HL-60/S4 (cell line): ENCODE results near the gene CCN2.

ENCODE experiments used
- in situ Hi-C: fragments of 300-500 bp; cut with MboI; formaldehyde crosslinking; loops from 2 replicates; pipeline ENCODE4 v1.14.3; 2022; ENCODE audit warnings: low sequenced_read_pairs

CCN2 gene

DNA sequence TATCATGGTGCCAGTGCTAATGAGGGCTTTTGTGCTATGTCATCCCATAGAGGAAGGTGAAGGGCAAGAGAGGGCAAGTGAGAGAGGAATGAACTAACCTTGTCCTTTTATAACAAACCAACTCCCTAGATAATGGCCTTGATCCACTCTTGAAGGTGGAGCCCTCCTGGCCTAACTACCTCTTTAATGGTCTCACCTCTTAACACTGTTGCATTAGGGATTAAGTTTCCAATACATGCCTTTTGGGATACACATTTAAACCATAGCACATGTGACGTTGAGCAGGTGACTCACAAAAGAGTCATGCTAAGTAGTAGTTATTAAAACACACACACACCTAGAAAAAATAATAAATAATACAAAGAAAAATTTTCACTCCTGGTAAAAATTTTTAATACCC is 36.9 kb downstream of the CCN2 start:
- in situ Hi-C loops: loop anchor here (25.0 kb wide), 2 partner anchors 227 to 573 kb away; no protein-coding TSS in a partner anchor

DNA sequence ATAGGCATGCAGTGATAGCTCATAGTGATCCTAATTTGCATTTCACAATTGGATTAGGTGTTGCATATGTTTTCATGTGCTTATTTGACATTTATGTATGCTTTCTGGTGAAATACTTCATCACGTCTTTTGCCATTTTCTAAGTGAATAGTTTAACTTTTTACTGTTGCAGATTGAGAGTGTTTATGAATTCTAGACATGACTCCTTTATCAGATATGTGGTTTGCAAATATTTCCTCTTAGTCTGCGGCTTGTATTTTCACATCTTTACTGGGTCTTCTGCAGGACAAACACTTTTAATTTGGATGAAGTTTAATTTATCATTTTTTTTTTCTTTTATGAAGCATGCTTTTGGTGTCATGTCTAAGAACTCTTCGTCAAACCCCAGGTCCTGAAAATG is 39.2 kb downstream of the CCN2 start:
- in situ Hi-C loops: loop anchor here (25.0 kb wide), 2 partner anchors 225 to 575 kb away; no protein-coding TSS in a partner anchor

- in situ Hi-C loops: loop anchor here (25.0 kb wide), 2 partner anchors 224 to 576 kb away; no protein-coding TSS in a partner anchor
These were observed 40.2 kb downstream of the CCN2 start for GRCh38 chr6:131910956-131911355.

GRCh38 chr6:131910219-131910589 is 41.0 kb downstream of the CCN2 start:
- in situ Hi-C loops: loop anchor here (25.0 kb wide), 2 partner anchors 223 to 577 kb away; no protein-coding TSS in a partner anchor

DNA sequence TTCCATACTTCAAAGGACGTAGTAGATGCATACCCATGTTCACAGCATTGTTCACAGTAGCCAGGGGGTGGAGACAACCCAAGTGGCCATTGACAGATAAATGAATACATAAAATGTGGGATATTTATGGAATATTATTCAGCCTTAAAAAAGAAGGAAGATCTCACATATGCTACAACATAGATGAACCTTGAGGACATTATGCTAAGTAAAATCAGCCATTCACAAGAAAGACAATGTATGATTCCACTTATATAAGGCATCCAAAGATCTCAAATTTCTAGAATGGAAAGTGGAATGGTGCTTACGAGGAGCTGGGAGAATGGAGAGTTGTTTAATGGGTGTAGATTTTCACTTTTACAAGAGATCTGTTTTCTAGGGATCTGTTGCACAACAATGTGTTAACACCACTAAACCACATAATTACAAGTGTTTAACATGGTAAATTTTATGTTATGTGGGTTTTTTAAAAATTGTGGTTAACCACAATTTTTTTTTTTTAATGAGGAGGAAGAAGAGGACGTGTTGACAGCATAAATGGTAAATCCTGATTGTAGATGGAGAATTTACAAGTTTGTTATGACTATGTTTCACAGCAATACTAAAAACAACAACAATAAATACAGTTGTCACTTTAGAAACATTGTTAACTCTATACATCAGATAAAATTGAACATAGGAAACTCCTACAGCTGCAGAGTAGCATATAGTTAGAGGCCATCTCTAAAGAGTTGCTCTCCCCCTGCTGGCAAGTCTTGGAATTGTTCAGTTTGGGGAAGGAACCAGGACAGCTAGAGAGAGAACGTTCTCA is 41.6 kb downstream of the CCN2 start:
- in situ Hi-C loops: loop anchor here (25.0 kb wide), 2 partner anchors 222 to 578 kb away; no protein-coding TSS in a partner anchor

DNA sequence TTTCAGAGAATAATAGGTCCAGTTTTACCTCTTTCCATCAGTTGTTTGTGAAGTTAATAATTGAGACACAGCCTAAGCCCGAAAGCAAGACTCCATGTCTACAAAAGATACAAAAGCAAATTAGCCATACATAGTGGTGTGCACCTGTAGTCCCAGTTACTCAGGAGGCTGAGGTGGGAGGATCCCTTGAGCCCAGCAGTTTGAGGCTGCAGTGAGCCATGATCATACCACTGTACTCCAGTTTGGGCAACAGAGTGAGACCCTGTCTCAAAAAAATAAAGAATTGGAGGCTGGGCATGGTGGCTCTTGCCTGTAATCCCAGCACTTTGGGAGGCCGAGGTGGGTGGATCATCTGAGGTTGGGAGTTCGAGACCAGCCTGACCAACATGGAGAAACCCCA is 42.4 kb downstream of the CCN2 start:
- in situ Hi-C loops: loop anchor here (25.0 kb wide), 2 partner anchors 221 to 579 kb away; no protein-coding TSS in a partner anchor

DNA sequence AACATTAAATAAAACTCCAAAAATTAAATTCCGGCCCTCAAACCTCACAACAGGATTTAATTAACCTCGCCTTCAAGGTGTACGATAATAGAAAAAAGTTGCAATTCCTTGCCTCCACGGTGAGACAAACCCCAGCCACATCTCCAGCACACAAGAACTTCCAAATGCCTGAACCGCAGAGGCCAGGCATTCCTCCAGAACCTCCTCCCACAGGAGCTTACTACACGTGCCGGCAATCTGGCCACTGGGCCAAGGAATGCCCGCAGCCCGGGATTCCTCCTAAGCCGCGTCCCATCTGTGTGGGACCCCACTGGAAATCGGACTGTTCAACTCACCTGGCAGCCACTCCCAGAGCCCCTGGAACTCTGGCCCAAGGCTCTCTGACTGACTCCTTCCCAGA is 47.4 kb downstream of the CCN2 start:
- in situ Hi-C loops: loop anchor here (25.0 kb wide), 2 partner anchors 216 to 584 kb away; no protein-coding TSS in a partner anchor

DNA sequence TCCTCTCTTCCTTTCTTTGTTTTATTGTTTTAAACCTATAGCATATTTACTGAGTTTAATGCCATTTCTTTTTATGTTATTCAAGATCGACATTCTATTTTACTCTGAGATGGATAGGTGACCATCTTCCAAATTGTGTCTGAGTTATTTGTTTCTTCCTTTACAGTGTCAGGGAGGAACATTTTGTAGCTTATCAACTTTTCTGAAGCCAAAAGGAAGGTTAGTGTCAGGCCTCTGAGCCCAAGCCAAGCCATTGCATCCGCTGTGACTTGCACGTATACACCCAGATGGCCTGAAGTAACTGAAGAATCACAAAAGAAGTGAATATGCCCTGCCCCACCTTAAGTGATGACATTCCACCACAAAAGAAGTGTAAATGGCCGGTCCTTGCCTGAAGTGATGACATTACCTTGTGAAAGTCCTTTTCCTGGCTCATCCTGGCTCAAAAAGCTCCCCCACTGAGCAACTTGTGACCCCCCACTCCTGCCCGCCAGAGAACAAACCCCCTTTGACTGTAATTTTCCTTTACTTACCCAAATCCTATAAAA is 49.8 kb downstream of the CCN2 start:
- in situ Hi-C loops: loop anchor here (25.0 kb wide), 2 partner anchors 214 to 586 kb away; no protein-coding TSS in a partner anchor

- in situ Hi-C loops: loop anchor here (25.0 kb wide), 2 partner anchors 213 to 587 kb away; no protein-coding TSS in a partner anchor
These were observed 50.9 kb downstream of the CCN2 start for GRCh38 chr6:131900231-131900630.

GRCh38 chr6:131898718-131899117 is 52.5 kb downstream of the CCN2 start:
- in situ Hi-C loops: no loop called here
